Endothelial cell (in vitro differentiated cells): Measurements from ENCODE around the gene FGGY. TPM values are rescaled to one million over a fixed set of nuclear protein-coding genes. Genes with fewer than 3 reads are reported as not detected.

Experiments
- DNase-seq: peaks from one replicate; pipeline ENCODE4 v3.0.0; 2021; ENCODE audit warnings: low spot score
- H3K27ac Mint-ChIP-seq: one replicate; pipeline ENCODE4 v1.8.0; 2021; ENCODE audit warnings: mixed read lengths, inconsistent platforms; ENCODE audit not compliant: unreplicated experiment
- H3K27me3 Mint-ChIP-seq: one replicate; pipeline ENCODE4 v1.8.0; 2021; ENCODE audit warnings: mild to moderate bottlenecking, moderate library complexity, mixed read lengths, inconsistent platforms; ENCODE audit not compliant: unreplicated experiment
- H3K36me3 Mint-ChIP-seq: one replicate; pipeline ENCODE4 v1.8.0; 2021; ENCODE audit warnings: mild to moderate bottlenecking, low read depth, mixed read lengths, inconsistent platforms; ENCODE audit not compliant: unreplicated experiment
- H3K4me1 Mint-ChIP-seq: one replicate; pipeline ENCODE4 v1.8.0; 2021; ENCODE audit warnings: mild to moderate bottlenecking, mixed read lengths, inconsistent platforms; ENCODE audit not compliant: unreplicated experiment
- H3K4me3 Mint-ChIP-seq: one replicate; pipeline ENCODE4 v1.8.0; 2021; ENCODE audit warnings: mild to moderate bottlenecking, mixed read lengths, inconsistent platforms; ENCODE audit not compliant: unreplicated experiment
- H3K9me3 Mint-ChIP-seq: one replicate; pipeline ENCODE4 v1.8.0; 2021; ENCODE audit warnings: mixed read lengths, inconsistent platforms; ENCODE audit not compliant: unreplicated experiment
- CTCF ChIP-seq: fragments of 200-600 bp; sonication (generic); IDR thresholded peaks from one replicate; pipeline ENCODE4 v1.5.0; 2021; ENCODE audit warnings: antibody characterized with exemption; ENCODE audit not compliant: unreplicated experiment
- total RNA-seq: library from RNA; stranded (reverse); fragmentation: NEBNext Ultra II Directional; extraction: Animal tissue kit (Norgen Biotek cat#: 25700); gene quantifications from one replicate; pipeline ENCODE4 v1.2.1, GENCODE V29; 2021; ENCODE audit not compliant: unreplicated experiment

FGGY gene
- total RNA-seq, 1 donor from 2014 or later, result 41.2 TPM

DNA sequence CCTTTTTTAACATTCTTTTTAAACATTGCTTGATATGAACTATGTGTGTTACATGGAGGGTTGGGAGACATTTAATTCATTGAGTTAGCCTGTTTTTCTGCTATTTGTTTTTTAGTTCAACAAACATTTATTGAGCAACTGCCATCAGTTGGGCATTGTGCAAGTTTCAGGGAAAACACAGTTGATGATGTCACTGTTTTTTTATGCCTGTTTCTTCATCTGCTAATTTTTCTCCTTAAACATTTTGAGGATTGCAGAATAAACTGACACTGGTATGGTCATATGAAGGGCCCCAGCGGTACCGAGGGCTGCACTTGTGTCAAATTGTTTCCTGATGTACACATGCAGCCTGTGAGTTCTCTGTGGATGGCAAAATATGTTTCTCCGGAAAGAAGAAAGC is 253.0 kb downstream of the FGGY start:
- Mint-ChIP-seq H3K27ac (no peak overlapping the region), H3K36me3 (peaks cover 12% of the 10 kb centered on the region), H3K27me3 (peaks cover 2% of the 10 kb centered on the region), H3K9me3 (no peaks in the 10 kb centered on the region), H3K4me3 (no peak overlapping the region), H3K4me1 (peaks cover 3% of the 10 kb centered on the region)
- no peak for TF ChIP-seq CTCF
- DNase-seq, result no peak

- H3K36me3 Mint-ChIP-seq, result peaks cover 27% of the 10 kb centered on the region
- TF ChIP-seq CTCF, result no peak
- no peaks in the 10 kb centered on the region for H3K9me3 Mint-ChIP-seq
- DNase-seq, result no peak
- H3K4me1 Mint-ChIP-seq, result peaks cover 3% of the 10 kb centered on the region
- peaks cover 2% of the 10 kb centered on the region for H3K27me3 Mint-ChIP-seq
- H3K27ac Mint-ChIP-seq, result no peak overlapping the region
- no peak overlapping the region for H3K4me3 Mint-ChIP-seq
Measured at GRCh38 chr1:59552007-59552406, 255.1 kb downstream of the FGGY start.

DNA sequence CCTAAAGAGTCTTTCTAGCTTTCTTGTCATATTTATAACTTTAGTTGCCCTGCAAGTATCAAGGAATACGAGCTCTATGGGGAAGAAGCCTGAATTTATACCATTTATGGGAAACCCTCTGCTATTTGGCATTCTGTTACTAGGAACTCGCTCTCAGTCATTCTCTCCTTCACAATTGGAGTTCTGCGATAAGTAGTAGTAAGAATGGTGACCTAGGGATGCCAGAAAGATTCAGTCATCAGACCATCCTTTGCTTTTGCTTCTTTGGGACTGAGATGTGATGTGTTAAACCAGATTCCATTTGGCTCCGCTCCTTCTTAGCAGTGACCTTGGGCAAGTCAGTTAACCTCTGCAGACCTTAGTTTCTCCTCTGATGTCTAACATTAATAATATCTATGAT is 256.5 kb downstream of the FGGY start:
- Mint-ChIP-seq H3K9me3 (peaks cover 8% of the 10 kb centered on the region), H3K27me3 (peaks cover 2% of the 10 kb centered on the region), H3K4me3 (no peak overlapping the region), H3K27ac (no peak overlapping the region), H3K4me1 (peaks cover 3% of the 10 kb centered on the region), H3K36me3 (peaks cover 36% of the 10 kb centered on the region)
- TF ChIP-seq CTCF, result no peak
- no peak for DNase-seq

GRCh38 chr1:59554011-59554663 is 257.2 kb downstream of the FGGY start:
- Mint-ChIP-seq H3K36me3 (peaks cover 43% of the 10 kb centered on the region), H3K27me3 (peaks cover 2% of the 10 kb centered on the region), H3K4me1 (peaks cover 3% of the 10 kb centered on the region), H3K27ac (no peak overlapping the region), H3K4me3 (no peak overlapping the region), H3K9me3 (peaks cover 14% of the 10 kb centered on the region)
- no peak for TF ChIP-seq CTCF
- DNase-seq, result no peak

DNA sequence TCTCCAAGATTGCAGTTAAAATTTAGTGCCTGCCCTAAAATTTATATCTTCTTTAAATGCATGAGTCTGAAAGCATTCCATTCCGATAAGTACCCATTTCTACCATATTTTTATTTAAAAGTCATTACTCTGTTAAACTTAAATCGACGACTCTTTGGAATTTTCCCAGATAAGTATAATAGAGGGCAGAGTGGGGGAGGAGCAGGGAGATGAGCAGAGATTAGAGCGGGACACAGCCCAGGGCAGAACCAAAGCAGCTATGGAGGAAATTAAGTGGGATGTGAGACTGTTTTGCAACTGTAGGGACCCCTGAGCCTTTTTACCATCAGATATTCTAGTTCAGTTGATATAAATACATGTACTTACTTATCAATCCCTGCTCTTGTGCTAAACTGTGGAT is 257.9 kb downstream of the FGGY start:
- no peak overlapping the region for H3K27ac Mint-ChIP-seq
- H3K36me3 Mint-ChIP-seq, result peaks cover 46% of the 10 kb centered on the region
- DNase-seq, result no peak
- TF ChIP-seq CTCF, result no peak
- peak overlapping the region; percentile 18 for H3K4me3 Mint-ChIP-seq
- H3K4me1 Mint-ChIP-seq, result peaks cover 3% of the 10 kb centered on the region
- H3K9me3 Mint-ChIP-seq, result peaks cover 14% of the 10 kb centered on the region
- peaks cover 2% of the 10 kb centered on the region for H3K27me3 Mint-ChIP-seq
